K562 (cell line): Measurements from ENCODE around the gene CTXN1. TPM values are rescaled to one million over a fixed set of nuclear protein-coding genes. Genes with fewer than 3 reads are reported as not detected.

ENCODE experiments used
- GABPB1 ChIP-seq: sonication (generic); formaldehyde crosslinking; IDR thresholded peaks from 2 replicates; pipeline ENCODE4 v1.8.0; 2022; ENCODE audit warnings: mild to moderate bottlenecking, missing genetic modification reagents
- HLTF ChIP-seq: fragments of 450-650 bp; IDR thresholded peaks from 2 replicates; pipeline ENCODE4 v1.6.1; 2016
- HMG20A ChIP-seq: fragments of 450-650 bp; formaldehyde crosslinking; conservative IDR thresholded peaks from 2 replicates; pipeline ENCODE4 v1.4.0; 2020; ENCODE audit warnings: mild to moderate bottlenecking, mixed read lengths
- KLF13 ChIP-seq: fragments of 450-650 bp; IDR thresholded peaks from 2 replicates; pipeline ENCODE4 v1.6.1; 2016; ENCODE audit warnings: missing genetic modification characterization, low read depth, mild to moderate bottlenecking, missing compliant biosample characterization, moderate library complexity, borderline replicate concordance
- NFRKB ChIP-seq: fragments of 450-650 bp; IDR thresholded peaks from 2 replicates; pipeline ENCODE4 v1.6.1; 2016; ENCODE audit warnings: low read depth
- PHF8 ChIP-seq: fragments of 200-600 bp; sonication (generic); IDR thresholded peaks from 2 replicates; pipeline ENCODE4 v1.6.1; 2012; ENCODE audit warnings: mixed run types, mild to moderate bottlenecking, inconsistent platforms, low read length, moderate library complexity, borderline replicate concordance
- POLR3G ChIP-seq: IDR thresholded peaks from 2 replicates; pipeline ENCODE4 v1.6.1; 2011; ENCODE audit not compliant: insufficient read length, insufficient replicate concordance; ENCODE audit errors: extremely low read depth
- RBBP5 ChIP-seq: fragments of 200-600 bp; sonication (generic); IDR thresholded peaks from 2 replicates; pipeline ENCODE4 v1.6.1; 2012; ENCODE audit warnings: borderline replicate concordance, mild to moderate bottlenecking, low read length, control low read depth, inconsistent platforms; ENCODE audit not compliant: insufficient read depth, poor library complexity, severe bottlenecking
- RFX5 ChIP-seq: IDR thresholded peaks from 2 replicates; pipeline ENCODE4 v1.6.1; 2011; ENCODE audit warnings: low read depth, mild to moderate bottlenecking, improper control_type of control experiment, low read length
- SP1 ChIP-seq: sonication (generic); formaldehyde crosslinking; IDR thresholded peaks from 2 replicates; pipeline ENCODE4 v1.8.1; 2022; ENCODE audit warnings: mild to moderate bottlenecking, missing genetic modification reagents
- SRSF3 ChIP-seq: fragments of 200-400 bp; formaldehyde crosslinking; IDR thresholded peaks from 2 replicates; pipeline ENCODE4 v1.6.1; 2016; ENCODE audit warnings: mild to moderate bottlenecking, low read length, moderate library complexity; ENCODE audit not compliant: insufficient read depth
- ZBTB1 ChIP-seq: sonication (generic); formaldehyde crosslinking; IDR thresholded peaks from 2 replicates; pipeline ENCODE4 v1.8.1; 2023; ENCODE audit warnings: missing genetic modification reagents, low read depth, mild to moderate bottlenecking, borderline replicate concordance
- ZBTB7A ChIP-seq: IDR thresholded peaks from 2 replicates; pipeline ENCODE4 v1.6.1; 2011; ENCODE audit warnings: low read depth, mild to moderate bottlenecking, low read length, moderate library complexity, borderline replicate concordance; ENCODE audit not compliant: control insufficient read depth
- ZC3H4 ChIP-seq: sonication (generic); formaldehyde crosslinking; IDR thresholded peaks from 2 replicates; pipeline ENCODE4 v1.9.0; 2021; ENCODE audit warnings: missing genetic modification reagents, borderline replicate concordance
- ZNF12 ChIP-seq: sonication (generic); formaldehyde crosslinking; IDR thresholded peaks from 2 replicates; pipeline ENCODE4 v1.4.0; 2020; ENCODE audit warnings: mild to moderate bottlenecking, missing genetic modification reagents
- ZNF263 ChIP-seq: sonication (generic); formaldehyde crosslinking; IDR thresholded peaks from 2 replicates; pipeline ENCODE4 v1.8.0; 2022; ENCODE audit warnings: mild to moderate bottlenecking, missing genetic modification reagents, borderline replicate concordance
- ZNF778 ChIP-seq: fragments of 450-650 bp; formaldehyde crosslinking; IDR thresholded peaks from 2 replicates; pipeline ENCODE4 v1.4.0; 2020; ENCODE audit warnings: mild to moderate bottlenecking, moderate library complexity
- polyA plus RNA-seq, 8 experiments: library from polyadenylated mRNA; depleted of rRNA in 4 of 8; stranded (reverse) in 5 of 8; unstranded in 3 of 8; fragments of >200 nt; fragmentation: Nextera tagmentation in 2 of 8; fragmentation: Illumina TruSeq in 1 of 8; extraction: Ambion mirVana in 2 of 8; extraction: Trizol in 1 of 8; gene quantifications; 2 replicates each; pipeline versions ENCODE4 v1.2.1 to v1.2.3, GENCODE V29; 2011 to 2014; ENCODE audit warnings: inconsistent platforms in 1 of 8, missing spikeins in 1 of 8
- total RNA-seq, 7 experiments: library from RNA; depleted of rRNA in 6 of 7; stranded (reverse); fragments of >200 nt in 6 of 7; fragmentation: Illumina TruSeq in 2 of 7; extraction: Trizol in 2 of 7; gene quantifications; 2 replicates each; pipeline versions ENCODE4 v1.2.1 to v1.2.3, GENCODE V29; 2011 to 2021; ENCODE audit warnings: low replicate concordance in 1 of 7
- TF ChIP-seq, protein P1 (sequence below): sonication (generic); formaldehyde crosslinking; IDR thresholded peaks from 2 replicates; pipeline ENCODE4 v1.8.0; 2022; ENCODE audit warnings: missing genetic modification reagents, mild to moderate bottlenecking, moderate library complexity, borderline replicate concordance
- TF ChIP-seq, protein P2 (sequence below): fragments of 450-650 bp; conservative IDR thresholded peaks from 2 replicates; pipeline ENCODE4 v1.6.1; 2016; ENCODE audit warnings: missing genetic modification characterization, low read depth, mild to moderate bottlenecking, control low read depth, missing compliant biosample characterization
- TF ChIP-seq, protein P3 (sequence below): fragments of 200-800 bp; sonication (Bioruptor generic); IDR thresholded peaks from 2 replicates; pipeline ENCODE4 v1.6.1; 2017; ENCODE audit warnings: missing genetic modification characterization, missing compliant biosample characterization

CTXN1 gene
- total and polyA plus RNA-seq, 9 of the 15 experiments (the other 6 are each of a cell fraction or from before 2014, with no cell fraction given): 0.15 to 37.4 (median 1.8) TPM; not detected in 2

DNA sequence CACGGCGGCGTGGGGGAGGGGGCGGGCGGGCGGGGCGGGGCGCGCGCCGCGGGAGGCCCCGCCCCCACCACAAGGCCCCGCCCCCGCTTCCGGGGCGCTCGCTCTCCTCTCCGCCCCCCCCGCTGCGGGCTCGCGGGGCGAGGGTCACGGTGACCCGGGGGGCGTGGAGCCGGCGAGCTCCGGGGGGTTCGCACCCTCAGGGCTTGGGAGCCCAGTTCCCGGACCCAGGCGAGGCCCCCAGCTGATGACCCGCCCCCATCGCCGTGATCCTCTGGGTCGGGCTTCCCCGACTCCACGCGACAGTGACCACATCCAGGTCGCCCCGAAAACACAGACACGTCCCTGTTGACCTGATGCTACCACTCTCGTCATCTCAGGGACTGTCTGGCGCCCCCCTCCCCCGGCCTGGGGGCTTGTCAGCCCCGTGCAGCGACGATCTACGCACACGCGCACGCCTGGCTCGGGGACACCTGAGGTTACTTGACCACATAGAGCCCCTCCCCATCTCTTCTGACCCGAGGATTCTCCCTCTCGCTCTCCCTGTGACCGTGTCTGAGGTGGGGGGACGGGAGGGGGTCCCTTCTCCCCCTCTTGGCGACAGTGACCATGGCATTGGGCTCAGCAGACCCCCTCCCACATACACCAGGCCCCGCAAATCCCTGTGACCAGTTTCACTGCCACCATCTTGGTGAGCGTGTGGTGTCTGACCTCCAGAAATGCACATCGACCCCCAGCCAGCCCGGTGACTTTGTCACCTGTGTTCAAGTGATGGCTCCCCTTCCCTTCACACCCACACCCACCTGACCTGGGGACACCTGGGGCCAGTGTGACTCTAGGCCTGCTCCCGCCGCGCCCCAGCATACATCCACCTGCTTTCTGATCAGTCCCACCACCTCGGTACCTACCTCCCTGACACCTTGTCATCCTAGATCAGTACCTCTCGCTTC is 21.6 kb downstream of the CTXN1 start (continued):
- peak; percentile 35; the same call in 1 of the 2 replicates for TF ChIP-seq KLF13
- TF ChIP-seq HMG20A (CRISPR knock-in tag): no peak
- TF ChIP-seq SP1: no peak
- peak; percentile 42 for TF ChIP-seq ZC3H4
- peak; percentile 43; the same call in 1 of the 2 replicates for TF ChIP-seq GABPB1 (CRISPR knock-in tag)
- no peak for TF ChIP-seq ZNF12 (CRISPR knock-in tag)
- TF ChIP-seq PHF8: peak; percentile 46; the same call in 1 of the 2 replicates
- TF ChIP-seq, protein P1, sequence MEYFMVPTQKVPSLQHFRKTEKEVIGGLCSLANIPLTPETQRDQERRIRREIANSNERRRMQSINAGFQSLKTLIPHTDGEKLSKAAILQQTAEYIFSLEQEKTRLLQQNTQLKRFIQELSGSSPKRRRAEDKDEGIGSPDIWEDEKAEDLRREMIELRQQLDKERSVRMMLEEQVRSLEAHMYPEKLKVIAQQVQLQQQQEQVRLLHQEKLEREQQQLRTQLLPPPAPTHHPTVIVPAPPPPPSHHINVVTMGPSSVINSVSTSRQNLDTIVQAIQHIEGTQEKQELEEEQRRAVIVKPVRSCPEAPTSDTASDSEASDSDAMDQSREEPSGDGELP (CRISPR knock-in tag): peak; percentile 80; the same call in 1 of the 2 replicates
- TF ChIP-seq SRSF3: 0 out of 2 replicates have a peak, but pooled peaks have one; percentile 41
- TF ChIP-seq RBBP5: peak; percentile 48
- peak; percentile 17; the same call in 1 of the 2 replicates for TF ChIP-seq NFRKB
- no peak for TF ChIP-seq RFX5
- TF ChIP-seq ZNF778 (CRISPR knock-in tag): no peak
- no peak for TF ChIP-seq POLR3G
- TF ChIP-seq, protein P2, sequence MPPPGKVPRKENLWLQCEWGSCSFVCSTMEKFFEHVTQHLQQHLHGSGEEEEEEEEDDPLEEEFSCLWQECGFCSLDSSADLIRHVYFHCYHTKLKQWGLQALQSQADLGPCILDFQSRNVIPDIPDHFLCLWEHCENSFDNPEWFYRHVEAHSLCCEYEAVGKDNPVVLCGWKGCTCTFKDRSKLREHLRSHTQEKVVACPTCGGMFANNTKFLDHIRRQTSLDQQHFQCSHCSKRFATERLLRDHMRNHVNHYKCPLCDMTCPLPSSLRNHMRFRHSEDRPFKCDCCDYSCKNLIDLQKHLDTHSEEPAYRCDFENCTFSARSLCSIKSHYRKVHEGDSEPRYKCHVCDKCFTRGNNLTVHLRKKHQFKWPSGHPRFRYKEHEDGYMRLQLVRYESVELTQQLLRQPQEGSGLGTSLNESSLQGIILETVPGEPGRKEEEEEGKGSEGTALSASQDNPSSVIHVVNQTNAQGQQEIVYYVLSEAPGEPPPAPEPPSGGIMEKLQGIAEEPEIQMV: peak; percentile 74
- TF ChIP-seq, protein P3, sequence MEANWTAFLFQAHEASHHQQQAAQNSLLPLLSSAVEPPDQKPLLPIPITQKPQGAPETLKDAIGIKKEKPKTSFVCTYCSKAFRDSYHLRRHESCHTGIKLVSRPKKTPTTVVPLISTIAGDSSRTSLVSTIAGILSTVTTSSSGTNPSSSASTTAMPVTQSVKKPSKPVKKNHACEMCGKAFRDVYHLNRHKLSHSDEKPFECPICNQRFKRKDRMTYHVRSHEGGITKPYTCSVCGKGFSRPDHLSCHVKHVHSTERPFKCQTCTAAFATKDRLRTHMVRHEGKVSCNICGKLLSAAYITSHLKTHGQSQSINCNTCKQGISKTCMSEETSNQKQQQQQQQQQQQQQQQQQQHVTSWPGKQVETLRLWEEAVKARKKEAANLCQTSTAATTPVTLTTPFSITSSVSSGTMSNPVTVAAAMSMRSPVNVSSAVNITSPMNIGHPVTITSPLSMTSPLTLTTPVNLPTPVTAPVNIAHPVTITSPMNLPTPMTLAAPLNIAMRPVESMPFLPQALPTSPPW (CRISPR knock-in tag): peak; percentile 97
- no peak for TF ChIP-seq HLTF
- TF ChIP-seq ZBTB1 (CRISPR knock-in tag): 0 out of 2 replicates have a peak, but pooled peaks have one; percentile 45
- TF ChIP-seq ZBTB7A: peak; percentile 90
- 0 out of 2 replicates have a peak, but pooled peaks have one; percentile 47 for TF ChIP-seq ZNF263
